ENCODE data around the gene GEMIN7. TPM values are rescaled to one million over a fixed set of nuclear protein-coding genes. Genes with fewer than 3 reads are reported as not detected.

GEMIN7 gene
- total RNA-seq, 3 donors from 2014 or later (not counting 1 experiment from before 2014, with no cell fraction given), result 27.7 to 28.7 (median 27.9) TPM

GRCh38 chr19:45078390-45079062 lies 534 bp upstream of the GEMIN7 start:
- intact Hi-C loops (cut with micrococcal nuclease), result loop anchor here (2.0 kb wide), 1 partner anchor 100 kb away; the partner anchor contains the start of genes BLOC1S3 and TRAPPC6A
- Mint-ChIP-seq H3K27me3 (ENCODE audit: low read depth in 2 of 2) (no peaks in the 10 kb centered on the region), H3K9me3 (no peaks in the 10 kb centered on the region), H3K36me3 (peaks cover 9% of the 10 kb centered on the region), H3K4me1 (peaks cover 44 to 62% of the 10 kb centered on the region in 2 donors), H3K27ac (peak overlapping the region; percentile 96), H3K4me3 (peak overlapping the region; percentile 97)
- 66% methylated on average over 9 of the region's 10 CpGs for WGBS (ENCODE audit: insufficient coverage)
- DNase-seq (no peak), ATAC-seq (no peak)
- peak overlapping the region; percentile 71 for H3K4me3 ChIP-seq (ENCODE audit: low read length)
- H3K27ac ChIP-seq (ENCODE audit: low read length), result peak overlapping the region; percentile 32
- peaks cover 55% of the 10 kb centered on the region for H3K4me1 ChIP-seq (ENCODE audit: control insufficient read depth, insufficient read depth, low read length)
- no peaks in the 10 kb centered on the region for H3K27me3 ChIP-seq (ENCODE audit: control insufficient read depth, insufficient read depth, low read length)
- H3K9me3 ChIP-seq (ENCODE audit: control insufficient read depth, insufficient read depth, low read length), result no peaks in the 10 kb centered on the region
- peaks cover 10% of the 10 kb centered on the region for H3K36me3 ChIP-seq (ENCODE audit: control insufficient read depth, insufficient read depth, low read length)
- TF ChIP-seq, protein P1, sequence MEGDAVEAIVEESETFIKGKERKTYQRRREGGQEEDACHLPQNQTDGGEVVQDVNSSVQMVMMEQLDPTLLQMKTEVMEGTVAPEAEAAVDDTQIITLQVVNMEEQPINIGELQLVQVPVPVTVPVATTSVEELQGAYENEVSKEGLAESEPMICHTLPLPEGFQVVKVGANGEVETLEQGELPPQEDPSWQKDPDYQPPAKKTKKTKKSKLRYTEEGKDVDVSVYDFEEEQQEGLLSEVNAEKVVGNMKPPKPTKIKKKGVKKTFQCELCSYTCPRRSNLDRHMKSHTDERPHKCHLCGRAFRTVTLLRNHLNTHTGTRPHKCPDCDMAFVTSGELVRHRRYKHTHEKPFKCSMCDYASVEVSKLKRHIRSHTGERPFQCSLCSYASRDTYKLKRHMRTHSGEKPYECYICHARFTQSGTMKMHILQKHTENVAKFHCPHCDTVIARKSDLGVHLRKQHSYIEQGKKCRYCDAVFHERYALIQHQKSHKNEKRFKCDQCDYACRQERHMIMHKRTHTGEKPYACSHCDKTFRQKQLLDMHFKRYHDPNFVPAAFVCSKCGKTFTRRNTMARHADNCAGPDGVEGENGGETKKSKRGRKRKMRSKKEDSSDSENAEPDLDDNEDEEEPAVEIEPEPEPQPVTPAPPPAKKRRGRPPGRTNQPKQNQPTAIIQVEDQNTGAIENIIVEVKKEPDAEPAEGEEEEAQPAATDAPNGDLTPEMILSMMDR (IDR thresholded peaks at IDR 0.05), result no peak

DNA sequence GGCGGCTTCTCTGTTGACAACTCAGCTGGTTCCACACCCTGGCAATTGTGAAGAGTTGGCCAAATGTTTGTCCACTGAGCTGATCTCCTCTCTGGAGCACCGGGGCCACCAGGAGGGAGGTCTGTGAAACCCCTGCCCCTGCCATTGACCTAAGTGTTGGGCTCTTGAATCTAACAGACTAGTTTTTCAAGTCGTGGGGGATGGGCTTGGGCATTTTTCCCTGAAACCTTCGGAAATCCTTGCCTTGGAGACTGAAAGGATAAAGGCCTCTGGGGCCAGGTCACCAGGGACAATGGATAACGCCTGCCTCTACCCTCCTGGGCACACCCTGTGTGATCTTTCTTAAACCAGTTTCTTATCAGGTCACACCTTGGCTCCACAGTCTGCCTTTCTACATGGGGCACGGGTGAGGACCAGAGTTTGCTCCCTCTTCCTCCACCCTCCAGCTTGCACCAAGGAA lies 881 bp downstream of the GEMIN7 start:
- Mint-ChIP-seq H3K9me3 (no peaks in the 10 kb centered on the region), H3K36me3 (peaks cover 9% of the 10 kb centered on the region), H3K27me3 (ENCODE audit: low read depth in 2 of 2) (no peaks in the 10 kb centered on the region), H3K27ac (peak overlapping the region; percentile 96), H3K4me3 (peak overlapping the region; percentile 97), H3K4me1 (peaks cover 44 to 58% of the 10 kb centered on the region in 2 donors)
- Histone ChIP-seq H3K27me3 (ENCODE audit: control insufficient read depth, insufficient read depth, low read length) (no peaks in the 10 kb centered on the region), H3K27ac (ENCODE audit: low read length) (peak overlapping the region; percentile 84), H3K4me1 (ENCODE audit: control insufficient read depth, insufficient read depth, low read length) (peaks cover 45% of the 10 kb centered on the region), H3K4me3 (ENCODE audit: low read length) (peak overlapping the region; percentile 71), H3K9me3 (ENCODE audit: control insufficient read depth, insufficient read depth, low read length) (no peaks in the 10 kb centered on the region), H3K36me3 (ENCODE audit: control insufficient read depth, insufficient read depth, low read length) (peaks cover 11% of the 10 kb centered on the region)
- ATAC-seq, result no peak
- WGBS (ENCODE audit: insufficient coverage), result 4% methylated on average over 6 of the region's 6 CpGs
- intact Hi-C loops (cut with micrococcal nuclease), result loop anchor here (2.0 kb wide), 1 partner anchor 99 kb away; the partner anchor contains the start of genes BLOC1S3 and TRAPPC6A
- TF ChIP-seq, protein P1 (IDR thresholded peaks at IDR 0.05), result no peak
- peak in 1 of 2 donors; percentile 45 for DNase-seq

DNA sequence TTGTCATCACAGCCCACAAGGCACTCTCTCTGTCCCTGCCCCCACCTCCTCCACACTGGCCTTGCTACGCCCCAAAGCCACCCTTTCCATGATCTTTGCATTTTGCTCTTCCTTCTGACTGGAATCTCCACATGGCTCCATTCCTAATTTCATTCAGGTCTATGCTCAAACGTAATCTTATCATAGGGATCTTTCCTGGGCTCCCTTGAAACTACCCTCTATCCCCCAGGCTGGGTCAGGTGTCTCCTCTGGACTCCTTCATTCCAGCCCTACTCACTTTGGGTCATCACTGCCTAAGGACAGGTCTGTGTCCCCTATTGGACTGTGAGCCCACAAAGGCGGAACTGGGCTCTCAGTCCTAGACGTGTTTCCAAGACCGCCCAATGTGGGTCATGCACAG lies 3.1 kb downstream of the GEMIN7 start:
- Histone ChIP-seq H3K4me3 (ENCODE audit: low read length) (no peak overlapping the region), H3K27ac (ENCODE audit: low read length) (no peak overlapping the region), H3K27me3 (ENCODE audit: control insufficient read depth, insufficient read depth, low read length) (no peaks in the 10 kb centered on the region), H3K9me3 (ENCODE audit: control insufficient read depth, insufficient read depth, low read length) (no peaks in the 10 kb centered on the region), H3K4me1 (ENCODE audit: control insufficient read depth, insufficient read depth, low read length) (peaks cover 44% of the 10 kb centered on the region), H3K36me3 (ENCODE audit: control insufficient read depth, insufficient read depth, low read length) (peaks cover 13% of the 10 kb centered on the region)
- Mint-ChIP-seq H3K4me3 (peak overlapping the region; percentile 74), H3K27ac (peak overlapping the region; percentile 29 to 96), H3K9me3 (no peaks in the 10 kb centered on the region), H3K36me3 (peaks cover 9% of the 10 kb centered on the region), H3K4me1 (peaks cover 47 to 55% of the 10 kb centered on the region in 2 donors), H3K27me3 (ENCODE audit: low read depth in 2 of 2) (no peaks in the 10 kb centered on the region)
- intact Hi-C loops (cut with micrococcal nuclease), result no loop called here
- ATAC-seq, result no peak
- WGBS (ENCODE audit: insufficient coverage), result 99% methylated on average over 5 of the region's 5 CpGs
- no peak for DNase-seq
- TF ChIP-seq, protein P1 (IDR thresholded peaks at IDR 0.05), result no peak

Measured in natural killer cell (primary cell).